Posterior cingulate gyrus (tissue), 11 donors: ENCODE measurements around the gene GALNT17.
A peak's percentile ranks its signal among the peaks of the same experiment; 100 is the strongest.

Experiments
- DNase-seq, 10 donors: peaks; one replicate each; pipeline versions ENCODE4 v3.0.0 to v3.0.0-alpha.2; 2020 to 2021; ENCODE audit warnings: mixed read lengths in 3 of 10
- intact Hi-C: fragments of 100-400 bp; cut with DNase I; formaldehyde crosslinking; loops from one replicate; pipeline ENCODE4 v1.15.1; 2023

Gene GALNT17

GRCh38 chr7:71752171-71752935 lies 620.4 kb downstream of the GALNT17 start:
- intact Hi-C loops: loop anchor here (2.0 to 10.0 kb wide), 2 partner anchors 742 to 1032 kb away; no protein-coding TSS in a partner anchor
- DNase-seq: peak; percentile 56 to 96 (median 75)

GRCh38 chr7:71753236-71753635 lies 621.3 kb downstream of the GALNT17 start:
- no peak for DNase-seq
- intact Hi-C loops: loop anchor here (2.0 to 10.0 kb wide), 2 partner anchors 742 to 1032 kb away; no protein-coding TSS in a partner anchor

GRCh38 chr7:71753956-71754664 lies 622.2 kb downstream of the GALNT17 start:
- no peak for DNase-seq
- intact Hi-C loops: loop anchor here (2.0 to 10.0 kb wide), 2 partner anchors 741 to 1031 kb away; no protein-coding TSS in a partner anchor

- intact Hi-C loops: loop anchor here (10.0 kb wide), 1 partner anchor 1030 kb away; no protein-coding TSS in a partner anchor
- DNase-seq: no peak
Measured at GRCh38 chr7:71754828-71755227, 622.9 kb downstream of the GALNT17 start.

GRCh38 chr7:71761336-71761735 lies 629.4 kb downstream of the GALNT17 start:
- no peak for DNase-seq
- intact Hi-C loops: no loop called here
